GM21360 (cell line): Measurements from ENCODE around the gene PPP2R5C.
"Not testable (repeated sequence)": the region's sequence is repeated elsewhere in the genome, so short reads cannot be mapped to it uniquely, and the experiment has no call there.

Source experiments
- ATAC-seq: cut with Tn5 transposase; IDR thresholded peaks from one replicate; pipeline ENCODE4 v1.9.1; 2021; ENCODE audit warnings: mild to moderate bottlenecking, moderate library complexity; ENCODE audit not compliant: unreplicated experiment

Gene PPP2R5C

DNA sequence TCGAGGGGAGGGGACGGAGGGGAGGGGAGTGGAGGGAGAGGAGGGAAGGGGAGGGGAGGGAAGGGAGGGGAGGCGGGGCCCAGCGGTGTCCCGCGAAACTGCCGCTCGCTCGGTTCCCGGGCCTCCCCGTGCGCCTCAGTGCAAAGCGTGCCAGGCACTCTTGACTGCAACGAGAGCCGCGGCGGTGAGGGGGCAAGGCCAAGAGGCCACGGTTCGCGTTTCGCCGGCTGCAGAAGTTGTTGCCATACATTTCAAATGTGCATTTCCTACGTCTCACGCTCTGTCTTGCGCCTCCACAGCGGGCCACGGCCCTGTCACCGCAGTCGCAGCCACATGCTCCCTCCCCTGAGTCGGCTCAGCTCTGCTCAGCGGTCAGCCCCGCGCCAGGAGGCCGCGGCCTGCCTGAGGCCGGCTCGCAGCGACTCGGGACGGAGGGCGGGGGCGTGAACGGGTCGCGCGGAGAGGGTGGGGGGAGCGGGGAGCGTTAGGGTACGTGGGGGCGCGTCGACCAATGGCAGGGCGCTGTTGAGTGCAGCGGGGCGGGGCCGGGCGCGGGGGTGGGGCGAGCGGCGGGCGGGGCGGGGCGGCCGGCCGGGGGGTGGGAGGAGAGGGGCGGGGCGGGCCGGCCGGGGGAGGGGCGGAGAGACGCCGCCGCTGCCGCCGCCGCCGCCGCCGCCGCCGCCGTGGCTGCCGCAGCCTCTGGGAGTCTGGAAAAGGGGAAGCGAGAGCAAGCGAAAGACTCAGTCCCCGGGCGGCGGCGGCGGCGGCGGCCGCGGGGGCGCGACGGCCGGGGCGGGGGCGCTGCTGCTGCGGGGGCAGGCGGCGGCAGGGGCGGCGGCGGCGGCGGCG, at the start of gene PPP2R5C:
Gene PPP2R5C, plus strand, starts transcription at position 678 of the 849 bp plus-strand sequence. CDS start 185 bp downstream, outside the sequence.
- ATAC-seq: peak; percentile 49

DNA sequence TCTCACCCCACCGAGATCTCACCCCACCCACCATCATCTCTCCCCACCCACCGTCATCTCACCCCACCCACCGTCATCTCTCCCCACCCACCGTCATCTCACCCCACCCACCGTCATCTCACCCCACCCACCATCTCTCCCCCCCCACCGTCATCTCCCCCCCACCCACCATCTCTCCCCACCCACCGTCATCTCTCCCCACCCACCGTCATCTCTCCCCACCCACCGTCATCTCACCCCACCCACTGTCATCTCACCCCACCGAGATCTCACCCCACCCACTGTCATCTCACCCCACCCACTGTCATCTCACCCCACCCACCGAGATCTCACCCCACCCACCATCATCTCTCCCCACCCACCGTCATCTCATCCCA, 49.7 kb upstream of the PPP2R5C start:
- ATAC-seq: not testable (repeated sequence)

DNA sequence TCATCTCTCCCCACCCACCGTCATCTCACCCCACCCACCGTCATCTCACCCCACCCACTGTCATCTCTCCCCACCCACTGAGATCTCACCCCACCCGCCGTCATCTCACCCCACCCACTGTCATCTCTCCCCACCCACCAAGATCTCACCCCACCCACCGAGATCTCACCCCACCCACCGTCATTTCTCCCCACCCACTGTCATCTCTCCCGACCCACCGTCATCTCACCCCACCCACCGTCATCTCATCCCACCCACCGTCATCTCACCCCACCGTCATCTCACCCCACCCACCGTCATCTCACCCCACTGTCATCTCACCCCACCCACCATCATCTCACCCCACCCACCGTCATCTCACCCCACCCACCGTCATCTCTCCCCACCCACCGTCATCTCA, 49.2 kb upstream of the PPP2R5C start:
- not testable (repeated sequence) for ATAC-seq

DNA sequence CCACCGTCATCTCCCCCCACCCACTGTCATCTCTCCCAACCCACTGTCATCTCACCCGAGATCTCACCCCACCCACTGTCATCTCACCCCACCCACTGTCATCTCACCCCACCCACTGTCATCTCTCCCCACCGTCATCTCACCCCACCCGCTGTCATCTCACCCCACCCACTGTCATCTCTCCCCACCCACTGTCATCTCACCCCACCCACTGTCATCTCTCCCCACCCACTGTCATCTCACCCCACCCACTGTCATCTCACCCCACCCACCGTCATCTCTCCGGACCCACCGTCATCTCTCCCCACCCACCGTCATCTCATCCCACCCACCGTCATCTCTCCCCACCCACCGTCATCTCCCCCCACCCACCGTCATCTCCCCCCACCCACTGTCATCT, 48.4 kb upstream of the PPP2R5C start:
- not testable (repeated sequence) for ATAC-seq

DNA sequence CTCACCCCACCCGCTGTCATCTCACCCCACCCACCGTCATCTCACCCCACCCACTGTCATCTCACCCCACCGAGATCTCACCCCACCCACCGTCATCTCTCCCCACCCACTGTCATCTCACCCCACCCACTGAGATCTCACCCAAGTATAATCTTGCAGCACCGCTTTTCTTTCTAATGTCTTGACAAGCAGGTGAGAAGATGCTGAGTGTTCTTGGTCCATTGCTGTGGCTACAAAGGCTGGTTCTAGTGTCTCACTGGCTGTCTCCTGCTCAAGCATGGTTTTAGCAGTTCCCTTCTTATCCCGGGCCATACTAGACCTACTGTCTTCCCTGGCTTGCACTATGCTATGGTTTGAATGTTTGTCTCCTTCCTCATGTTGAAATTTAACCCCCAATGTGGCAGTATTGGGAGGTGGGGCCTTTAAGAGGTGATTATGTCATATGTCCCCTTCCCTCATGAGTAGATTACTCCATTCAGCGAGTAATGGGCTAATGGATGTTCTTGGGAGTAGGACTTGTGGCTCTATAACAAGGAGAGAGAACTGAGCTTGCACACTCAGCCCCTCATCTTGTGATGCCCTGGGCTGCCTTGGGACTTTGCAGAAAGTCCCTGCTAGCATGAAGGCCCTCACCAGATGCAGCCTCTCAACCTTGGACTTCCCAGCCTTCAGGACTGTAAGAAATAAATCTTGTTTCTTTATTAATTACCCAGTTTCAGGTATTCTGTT, 47.7 kb upstream of the PPP2R5C start:
- ATAC-seq: no peak

DNA sequence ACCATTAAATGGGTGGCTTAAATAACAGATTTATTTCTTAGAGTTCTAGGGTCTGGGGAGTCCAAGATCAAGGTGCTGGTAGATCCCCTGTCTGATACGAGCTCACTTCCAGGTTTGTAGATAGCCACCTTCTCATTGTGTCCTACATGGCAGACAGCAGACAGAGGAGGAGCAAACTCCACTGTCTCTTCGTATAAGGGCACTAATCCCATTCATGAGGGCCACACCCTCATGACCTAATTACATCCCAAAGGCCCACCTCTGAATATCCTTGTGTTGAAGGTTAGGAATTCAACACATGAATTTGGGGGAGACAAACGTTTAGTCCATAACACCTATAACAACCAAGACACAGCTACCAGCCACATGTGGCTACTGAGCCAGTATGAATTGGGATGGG, 47.1 kb upstream of the PPP2R5C start:
- ATAC-seq: no peak

DNA sequence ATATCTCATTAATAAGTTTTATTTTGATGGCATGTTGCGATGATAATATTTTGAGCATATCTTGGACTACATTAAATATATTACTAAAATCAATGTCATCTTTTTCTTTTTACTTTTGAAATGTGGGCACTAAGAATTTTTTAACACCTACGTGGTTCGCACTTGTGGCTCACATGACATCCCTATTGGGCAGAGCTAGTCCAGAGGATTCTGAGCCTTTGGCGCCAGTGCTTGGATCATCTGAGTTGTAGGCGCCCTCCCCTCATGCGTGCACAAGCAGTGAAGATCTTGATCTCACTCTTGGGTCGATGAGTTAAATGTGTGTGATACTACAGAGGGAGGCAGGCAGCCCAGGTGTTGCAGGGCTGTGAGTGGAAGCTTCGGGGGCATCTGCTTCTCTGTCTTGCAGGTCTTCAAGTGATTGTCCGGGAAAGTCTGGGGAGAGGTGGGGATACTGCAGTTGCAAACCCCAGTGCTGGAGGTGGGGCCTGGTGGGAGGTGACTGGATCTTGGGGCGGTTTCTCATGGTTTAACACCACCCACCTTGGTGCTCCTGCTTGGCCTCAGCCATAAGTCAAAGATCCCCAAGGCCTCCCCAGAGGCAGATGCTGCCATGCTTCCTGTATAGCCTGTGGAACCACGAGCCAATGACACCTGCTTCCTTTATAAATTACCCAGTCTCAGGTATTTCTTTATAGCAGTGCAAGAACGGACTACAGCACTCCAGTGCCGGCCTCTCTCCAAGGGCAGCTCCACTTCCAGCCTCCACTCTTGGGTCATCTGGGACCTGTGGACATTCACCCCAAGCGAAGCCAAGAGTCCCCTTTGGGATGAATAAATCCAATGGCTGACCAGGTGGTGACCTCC, 46.1 kb upstream of the PPP2R5C start:
- ATAC-seq: no peak

DNA sequence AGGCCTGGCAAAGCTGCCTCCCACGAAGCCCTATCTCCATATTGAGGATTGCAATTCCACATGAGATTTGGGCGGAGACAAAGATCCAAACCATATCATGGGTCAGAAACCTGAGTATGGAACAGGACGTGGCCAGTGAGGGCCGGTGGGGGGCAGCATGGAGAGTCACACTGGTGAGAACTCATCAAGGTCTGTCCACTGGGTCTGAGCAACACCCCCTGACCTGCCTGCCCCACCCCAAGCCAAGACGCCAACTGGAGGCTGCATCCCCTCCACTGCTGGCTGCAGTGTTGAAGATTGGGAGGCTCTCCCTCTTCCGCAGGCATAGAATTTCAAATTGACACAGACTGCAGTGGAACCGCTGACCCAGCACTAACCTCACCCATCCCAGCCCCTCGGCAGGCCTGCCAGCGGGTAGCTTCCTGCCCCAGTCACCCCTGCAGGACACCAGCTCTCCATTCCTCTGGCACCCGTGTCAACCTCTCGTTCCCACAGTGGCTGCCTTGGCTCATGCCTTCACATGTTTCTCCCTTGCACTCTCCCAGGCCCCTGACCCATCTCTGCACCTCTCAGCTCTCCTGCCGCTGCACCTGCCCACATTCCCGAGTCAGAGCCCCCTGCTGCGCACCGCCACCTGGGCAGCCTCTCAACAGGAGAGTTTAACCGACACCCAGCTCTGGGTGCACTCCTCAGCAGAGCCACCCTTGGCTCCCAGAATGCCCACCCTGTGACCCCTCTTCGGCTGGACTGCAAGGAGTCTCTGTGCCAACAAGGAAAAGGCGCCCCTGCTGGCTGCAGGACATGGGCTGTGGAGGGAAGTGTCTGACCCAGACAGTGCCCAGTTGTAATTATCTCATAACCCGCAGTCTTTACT, 45.2 kb upstream of the PPP2R5C start:
- ATAC-seq: no peak

DNA sequence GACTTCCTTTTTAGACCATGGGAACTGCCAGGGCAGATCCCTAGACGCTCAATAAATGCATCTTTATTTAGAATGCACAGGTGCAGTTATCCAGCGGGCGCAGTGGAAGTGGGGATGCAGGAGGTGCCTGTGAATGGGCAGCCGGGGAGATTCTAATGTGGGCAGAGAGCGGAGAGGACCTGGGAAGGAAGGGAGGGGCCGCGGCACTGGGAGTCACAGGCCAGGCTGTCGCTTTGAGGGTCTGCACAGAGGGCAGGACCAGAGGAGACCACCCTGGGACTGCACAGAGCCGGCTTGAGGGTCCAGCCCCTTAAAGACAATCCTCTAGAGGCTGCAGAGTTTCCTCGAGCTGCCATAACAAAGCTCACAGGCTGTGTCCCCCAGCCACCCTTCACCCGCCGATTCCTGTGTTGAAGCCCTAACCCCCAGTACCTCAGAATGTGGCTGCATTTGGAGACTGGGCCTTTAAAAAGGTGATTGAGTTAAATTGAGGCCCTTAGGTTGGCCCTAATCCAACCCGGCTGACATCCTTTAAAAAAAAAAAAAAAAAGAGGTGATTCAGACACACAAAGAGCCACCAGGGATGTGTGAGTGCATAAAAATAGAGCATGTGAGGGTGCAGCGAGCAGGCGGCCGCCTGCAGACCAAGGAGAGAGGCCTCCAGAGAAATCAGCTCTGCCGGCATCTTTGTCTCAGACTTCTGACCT, 44.4 kb upstream of the PPP2R5C start:
- no peak for ATAC-seq

DNA sequence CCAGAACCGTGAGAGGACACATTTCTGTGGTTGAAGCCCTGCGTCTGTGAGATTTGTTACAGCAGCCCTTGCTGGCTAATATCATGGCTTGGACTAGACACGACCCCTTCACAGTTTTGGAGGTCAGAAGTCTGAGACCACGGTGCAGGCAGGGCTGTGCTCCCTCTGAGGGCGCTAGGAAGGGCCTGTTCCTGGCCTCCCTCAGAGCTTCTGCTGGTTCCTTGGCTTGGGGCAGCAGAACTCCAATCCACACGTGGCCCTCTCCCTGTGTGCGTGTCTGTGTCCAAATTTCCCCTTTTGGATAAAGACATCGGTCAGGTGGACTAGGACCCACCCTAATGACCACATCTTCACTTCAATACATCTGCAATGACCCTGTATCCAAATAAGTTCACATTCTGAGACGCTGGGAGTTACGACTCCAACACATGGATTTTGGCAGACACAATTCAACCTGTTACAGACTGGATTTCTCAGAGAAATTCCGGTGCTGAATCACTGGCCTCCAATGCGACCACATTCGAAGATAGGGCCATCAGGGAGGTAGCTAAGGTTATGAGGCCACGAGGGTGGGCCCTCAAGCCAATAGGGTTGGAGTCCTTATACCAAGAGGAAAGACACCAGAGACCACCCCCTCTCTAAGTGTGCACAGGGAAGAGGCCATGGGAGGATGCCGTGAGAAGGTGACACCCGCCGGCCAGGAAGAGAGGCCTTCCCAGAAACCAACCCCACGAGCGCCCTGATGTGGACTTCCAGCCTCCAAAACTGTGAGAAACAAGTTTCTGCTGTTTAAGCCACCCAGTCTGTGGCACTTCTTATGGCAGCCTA, 43.6 kb upstream of the PPP2R5C start:
- no peak for ATAC-seq

DNA sequence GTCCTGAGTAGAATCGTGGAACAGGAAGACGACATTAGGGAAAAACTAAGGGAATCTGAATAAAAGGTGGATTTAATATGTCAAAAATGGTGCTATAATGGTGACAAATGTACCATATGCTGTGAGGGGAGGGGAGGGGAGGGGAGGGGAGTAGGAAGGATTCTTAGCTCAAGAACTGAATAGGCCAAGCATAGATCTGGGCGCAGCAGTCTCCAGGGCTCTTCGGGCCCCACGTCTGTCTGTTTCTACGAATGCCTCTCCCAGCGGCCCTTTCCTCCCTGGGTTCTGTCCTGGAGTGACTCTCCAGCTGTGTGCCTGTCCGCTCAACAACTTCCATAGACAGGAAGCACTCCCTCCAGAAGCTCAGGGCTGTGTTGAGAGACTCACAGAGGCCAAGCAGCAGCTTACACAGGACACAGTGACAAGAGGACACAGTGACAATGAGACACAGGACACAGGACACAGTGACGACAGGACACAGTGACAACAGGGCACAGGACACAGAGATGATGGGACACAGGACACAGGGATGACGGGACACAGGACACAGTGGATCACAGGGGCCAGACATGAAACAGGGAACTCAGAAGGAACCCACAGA, 42.4 kb upstream of the PPP2R5C start:
- no peak for ATAC-seq

DNA sequence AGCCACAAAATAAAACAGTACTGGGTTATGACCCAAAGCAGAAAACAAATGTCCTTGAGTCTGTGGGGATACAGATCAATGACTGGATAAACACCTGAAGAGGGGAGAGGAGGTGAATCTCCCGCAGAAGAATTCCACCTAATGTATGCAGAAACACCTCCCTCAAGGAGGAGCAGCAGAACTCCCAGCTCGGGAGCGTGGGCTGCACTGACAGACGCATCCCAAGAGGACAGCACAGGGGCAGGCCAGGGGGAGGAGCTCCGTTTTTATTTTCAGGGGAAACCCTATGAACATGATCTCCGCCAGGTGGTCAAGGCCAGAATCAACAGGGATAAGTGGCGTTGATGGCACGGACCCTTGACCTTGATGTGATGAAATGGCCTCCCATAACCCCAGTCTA, 41.8 kb upstream of the PPP2R5C start:
- ATAC-seq: no peak

DNA sequence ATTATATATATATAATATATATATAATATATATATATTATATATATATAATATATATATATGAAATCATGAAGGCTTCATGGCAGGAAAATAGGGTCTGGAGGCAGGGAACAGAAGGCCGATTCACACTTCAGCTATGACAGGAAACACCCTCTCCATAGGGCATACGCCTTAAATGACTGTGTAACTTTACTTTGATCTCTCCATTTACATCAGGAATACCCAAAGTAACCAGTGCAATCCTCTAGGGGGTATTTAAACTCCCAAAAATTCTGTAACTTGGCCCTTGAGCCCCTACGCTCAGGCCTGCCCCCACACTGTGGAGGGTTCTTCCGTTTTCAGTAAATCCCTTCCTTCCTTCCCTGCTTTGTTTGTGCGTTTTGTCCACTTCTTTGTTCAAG, 40.4 kb upstream of the PPP2R5C start:
- ATAC-seq: no peak

DNA sequence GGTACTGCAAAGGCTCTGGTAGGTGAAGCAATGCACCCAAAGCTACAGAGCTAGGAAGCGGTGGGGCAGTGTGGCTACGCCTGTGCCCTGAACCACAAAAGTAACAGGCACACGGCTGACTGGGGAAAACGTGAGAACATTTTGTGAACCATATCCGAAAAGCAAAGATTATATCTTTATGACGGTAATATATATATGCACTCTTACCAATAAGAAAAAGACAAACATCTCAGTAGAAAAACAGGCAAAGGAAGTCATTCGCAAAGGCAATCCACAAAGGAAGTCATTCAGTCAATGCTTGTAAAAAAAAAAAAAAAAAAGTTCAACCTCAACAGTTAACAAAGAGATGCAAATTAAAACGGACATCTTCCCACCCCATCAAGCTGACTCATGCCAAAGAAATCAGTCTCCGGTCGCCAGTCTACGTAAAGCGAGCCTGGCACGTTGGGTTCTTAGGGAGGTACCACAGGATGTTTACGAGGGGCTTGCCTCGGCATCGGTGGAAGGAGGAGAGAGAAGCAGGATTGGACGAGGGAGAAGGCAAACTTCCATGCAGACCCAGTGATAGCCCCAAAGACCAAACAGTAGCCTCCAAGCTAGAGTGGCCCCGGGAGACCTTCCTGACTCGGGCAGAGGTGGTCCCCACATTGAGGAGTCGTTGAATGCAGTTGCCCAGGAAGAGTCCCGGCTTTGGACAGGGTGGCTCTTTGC, 39.4 kb upstream of the PPP2R5C start:
- ATAC-seq: no peak

DNA sequence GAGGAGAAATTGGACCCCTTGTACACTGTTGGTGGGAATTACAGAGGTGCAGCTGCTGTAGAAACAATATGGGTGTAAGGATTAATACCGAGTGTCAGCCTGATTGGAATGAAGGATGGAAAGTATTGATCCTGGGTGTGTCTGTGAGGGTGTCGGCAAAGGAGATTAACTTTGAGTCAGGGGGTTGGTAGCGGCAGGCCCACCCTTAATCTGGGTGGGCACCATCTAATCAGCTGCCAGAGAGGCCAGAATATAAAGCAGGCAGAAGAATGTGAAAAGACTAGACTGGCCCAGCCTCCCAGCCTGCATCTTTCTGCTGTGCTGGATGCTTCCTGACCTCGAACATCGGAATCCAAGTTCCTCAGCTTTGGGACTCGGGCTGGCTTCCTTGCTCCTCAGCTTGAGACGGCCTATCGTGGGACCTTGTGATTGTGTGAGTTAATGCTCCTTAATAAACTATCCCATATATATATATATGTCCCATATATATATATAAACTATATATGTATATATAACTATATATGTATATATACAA, 38.4 kb upstream of the PPP2R5C start:
- ATAC-seq: no peak

DNA sequence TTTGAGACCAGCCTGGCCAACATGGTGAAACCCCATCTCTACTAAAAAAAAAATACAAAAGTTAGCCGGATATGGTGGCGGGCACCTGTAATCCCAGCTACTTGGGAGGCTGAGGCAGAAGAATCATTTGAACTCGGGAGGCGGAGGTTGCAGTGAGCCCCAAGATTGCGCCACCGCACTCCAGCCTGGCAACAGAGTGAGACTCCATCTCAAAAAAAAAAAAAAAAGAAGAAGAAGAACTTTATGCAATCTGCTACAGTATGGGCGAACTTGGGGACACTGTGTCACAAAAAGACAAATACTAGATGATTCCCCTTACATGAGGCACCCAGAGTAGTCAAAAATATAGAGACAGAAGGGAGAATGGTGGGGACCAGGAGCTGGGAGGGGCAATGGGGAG, 35.9 kb upstream of the PPP2R5C start:
- ATAC-seq: not testable (repeated sequence)

DNA sequence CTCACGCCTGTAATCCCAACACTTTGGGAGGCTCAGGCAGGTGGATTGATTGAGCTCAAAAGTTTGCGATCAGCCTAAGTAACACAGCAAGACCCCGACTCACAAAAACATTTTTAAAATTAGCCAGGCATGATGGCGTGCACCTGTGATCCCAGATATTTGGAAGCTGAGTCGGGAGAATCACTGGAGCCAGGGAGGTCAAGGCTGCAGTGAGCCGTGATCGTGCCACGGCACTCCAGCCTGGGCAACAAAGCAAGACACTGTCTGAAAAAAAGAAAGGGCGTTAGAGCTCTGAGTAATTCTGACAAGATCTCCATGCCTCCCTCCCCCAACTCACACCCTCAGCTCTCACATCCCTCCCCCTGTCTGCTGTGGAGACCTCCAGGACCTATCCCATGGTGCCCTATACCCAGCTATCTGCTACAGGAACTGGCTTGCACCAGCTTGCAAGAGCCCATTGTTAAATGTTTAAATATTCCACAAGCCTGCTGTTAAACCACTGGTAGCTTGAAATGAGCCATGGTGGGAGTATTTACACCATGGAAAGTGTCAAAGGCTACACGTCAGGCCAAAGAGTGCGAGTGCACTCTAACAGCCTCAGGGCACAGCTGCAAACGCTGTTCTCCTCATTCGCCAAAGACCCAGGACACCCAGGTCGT, 35.1 kb upstream of the PPP2R5C start:
- no peak for ATAC-seq
